Measurements from ENCODE around the gene ZNF217.

GRCh38 chr20:53570446-53571276 lies 23.0 kb downstream of the ZNF217 start:
- no peak for TF ChIP-seq CTCF (conservative IDR thresholded peaks at IDR 0.05; ENCODE audit: low read depth, low read length)
- no peak for TF ChIP-seq EZH2 (IDR thresholded peaks at IDR 0.05; ENCODE audit: low read length, unreplicated experiment)
- TF ChIP-seq EZH2phosphoT487 (IDR thresholded peaks at IDR 0.05; ENCODE audit: borderline replicate concordance, low read length) = no peak

Measured in PC-3 (cell line).